ENCODE measurements around the gene MIA2. TPM values are rescaled to one million over a fixed set of nuclear protein-coding genes. Genes with fewer than 3 reads are reported as not detected.

MIA2 gene
- total RNA-seq, 1 experiment from 2014 or later: 15.0 TPM

- WGBS (ENCODE audit: extremely low coverage, insufficient read length, low lambda C conversion rate): no CpG with 5 or more reads among the region's 1 CpG
- no peak overlapping the region for H3K9ac ChIP-seq (ENCODE audit: extremely low read depth, insufficient read length, low read length)
- no peak overlapping the region for H4K91ac ChIP-seq (ENCODE audit: insufficient read length, low read depth, low read length)
- H3K27me3 ChIP-seq (ENCODE audit: insufficient read depth, low read length): no peaks in the 10 kb centered on the region
- H2BK20ac ChIP-seq (ENCODE audit: low read depth, low read length, poor library complexity, severe bottlenecking): no peak overlapping the region
- H3T11ph ChIP-seq (ENCODE audit: low read length): no peak overlapping the region
- H3K23me2 ChIP-seq (ENCODE audit: insufficient read length, low read depth, low read length, poor library complexity, severe bottlenecking): no peaks in the 10 kb centered on the region
- H3K79me2 ChIP-seq (ENCODE audit: insufficient read depth, low read length): no peaks in the 10 kb centered on the region
- H2AFZ ChIP-seq (ENCODE audit: low read length): no peak overlapping the region
- no peak overlapping the region for H3K18ac ChIP-seq (ENCODE audit: insufficient read length, low read depth, low read length)
- no peak overlapping the region for H3K23ac ChIP-seq (ENCODE audit: insufficient read length, low read depth, low read length)
- Mint-ChIP-seq H3K4me3 (no peak overlapping the region), H3K36me3 (ENCODE audit: insufficient read depth in 1 of 3, low read depth in 3 of 3) (no peaks in the 10 kb centered on the region), H3K9me3 (no peaks in the 10 kb centered on the region), H3K4me1 (peaks cover 30 to 32% of the 10 kb centered on the region in 2 experiments), H3K27me3 (ENCODE audit: low read depth) (no peaks in the 10 kb centered on the region), H3K27ac (no peak overlapping the region)
- no peak overlapping the region for H3K14ac ChIP-seq (ENCODE audit: insufficient read depth, low read length)
- H3K56ac ChIP-seq (ENCODE audit: insufficient read length, low read depth, low read length): no peak overlapping the region
- H2BK15ac ChIP-seq (ENCODE audit: low read depth, low read length): no peak overlapping the region
- no peak overlapping the region for H2BK5ac ChIP-seq (ENCODE audit: insufficient read length, low read length)
- H3K4me2 ChIP-seq (ENCODE audit: insufficient read depth, insufficient read length, low read length): no peak overlapping the region
- no peaks in the 10 kb centered on the region for H4K20me1 ChIP-seq (ENCODE audit: control insufficient read depth, insufficient read depth, insufficient read length)
- no peak overlapping the region for H3K27ac ChIP-seq (ENCODE audit: insufficient read length, low read depth, low read length)
- peaks cover 2% of the 10 kb centered on the region for H3K4me1 ChIP-seq (ENCODE audit: insufficient read depth, low read length)
- no peaks in the 10 kb centered on the region for H3K9me3 ChIP-seq (ENCODE audit: control insufficient read depth, low read depth, low read length)
- H2BK120ac ChIP-seq (ENCODE audit: low read depth, low read length, poor library complexity, severe bottlenecking): no peak overlapping the region
- no peak overlapping the region for H4K5ac ChIP-seq (ENCODE audit: insufficient read length, low read depth, low read length)
- no peak for DNase-seq
- no peak overlapping the region for H4K8ac ChIP-seq (replicated peaks; ENCODE audit: insufficient read length, low read depth, low read length)
- H2BK12ac ChIP-seq (ENCODE audit: insufficient read length, low read depth, low read length): no peak overlapping the region
- H3K4ac ChIP-seq (ENCODE audit: low read depth, low read length): no peak overlapping the region
- H2AK5ac ChIP-seq (ENCODE audit: insufficient read length, low read length): no peak overlapping the region
- no peak for TF ChIP-seq CTCF (conservative IDR thresholded peaks at IDR 0.05)
- H3K79me1 ChIP-seq (ENCODE audit: insufficient read depth, low read depth, low read length, poor library complexity, severe bottlenecking): no peaks in the 10 kb centered on the region
These were observed 138.9 kb downstream of the MIA2 start for GRCh38 chr14:39372656-39373055.
